C1 segment of cervical spinal cord (tissue), 14 donors: ENCODE results near the gene HILPDA.
"Not testable (repeated sequence)": the region's sequence is repeated elsewhere in the genome, so short reads cannot be mapped to it uniquely, and the experiment has no call there.

ENCODE experiments used
- DNase-seq, 14 donors: peaks; one replicate each; lab custom pipeline; 2025; lab: John Stamatoyannopoulos, UW

HILPDA gene

DNA sequence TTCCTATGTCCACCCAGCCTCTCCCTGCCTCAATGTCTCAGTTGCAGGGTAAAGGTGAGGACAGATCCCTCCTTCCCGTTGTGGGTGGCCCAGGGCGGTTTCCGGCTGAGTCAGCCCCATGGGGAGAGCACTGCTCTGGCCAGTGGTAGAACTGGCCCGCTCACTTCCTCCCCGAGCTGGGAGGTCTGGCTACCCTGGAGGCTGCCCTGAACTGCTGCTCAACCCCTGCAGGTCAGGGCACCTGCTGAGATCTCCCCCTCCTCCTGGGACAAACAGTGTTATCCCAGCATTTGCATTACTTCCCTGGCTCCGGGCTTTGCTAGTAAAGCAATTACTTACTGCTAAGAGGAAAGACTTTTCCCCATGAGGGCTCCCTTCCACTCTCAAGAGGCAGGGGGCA is 24.5 kb upstream of the HILPDA start:
- DNase-seq: no peak

DNA sequence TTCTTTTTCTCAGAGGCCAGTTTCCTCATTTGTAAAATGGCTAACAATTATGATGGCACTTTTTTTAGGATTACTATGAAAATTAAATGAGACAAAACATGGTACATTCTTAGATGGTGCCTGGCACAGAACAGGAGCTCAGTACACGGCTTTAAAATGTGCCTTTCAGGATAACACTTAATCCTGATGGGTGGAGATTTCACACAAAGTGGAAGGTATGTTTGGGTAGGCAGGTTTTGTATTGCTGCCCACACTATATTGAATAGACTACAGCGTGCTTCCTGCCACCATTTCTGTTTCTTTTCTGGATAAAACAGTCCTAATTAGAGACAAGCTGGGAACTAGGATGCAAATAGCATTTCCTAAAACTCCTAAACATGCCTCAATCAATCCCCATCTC is 23.9 kb upstream of the HILPDA start:
- DNase-seq: no peak

DNA sequence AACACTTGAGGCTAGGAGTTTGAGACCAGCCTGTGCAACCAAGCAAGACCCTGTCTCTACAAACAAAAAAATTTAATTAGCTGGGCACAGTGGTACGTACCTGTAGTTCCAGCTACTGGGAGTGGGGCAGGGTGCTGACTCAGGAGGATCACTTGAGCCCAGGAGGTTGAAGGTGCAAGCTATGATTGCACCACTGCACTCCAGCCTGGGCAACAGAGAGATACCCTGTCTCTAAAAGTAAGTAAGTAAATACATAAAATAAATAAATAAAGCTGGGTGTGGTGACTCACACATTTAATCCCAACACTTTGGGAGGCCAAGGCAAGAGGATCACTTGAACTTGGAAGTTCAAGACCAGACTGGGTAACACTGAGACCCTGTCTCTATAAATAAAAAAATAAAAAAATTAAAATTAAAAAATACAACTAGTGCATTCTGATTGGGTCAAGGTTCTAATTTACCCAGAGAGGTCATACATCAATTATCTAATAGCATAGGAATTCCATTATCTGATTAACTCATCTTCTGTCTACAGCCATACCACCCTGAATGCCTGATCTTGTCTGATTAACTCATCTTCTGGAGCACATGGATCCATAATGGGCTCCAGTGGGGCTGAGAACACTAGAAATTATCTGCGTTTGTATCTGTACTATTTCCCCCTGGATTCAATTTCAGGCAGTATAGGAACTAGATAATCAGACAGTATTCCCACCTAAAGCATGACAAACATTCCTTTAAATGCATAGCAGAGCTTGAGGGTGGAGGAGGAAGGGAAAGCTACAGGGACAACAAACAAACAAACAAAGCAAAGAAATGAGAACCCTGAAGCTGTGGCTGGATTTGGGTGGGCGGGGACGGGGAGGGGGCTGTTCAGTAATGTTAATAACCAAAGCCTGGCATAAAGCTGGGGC is 21.0 kb upstream of the HILPDA start:
- DNase-seq: no peak

DNA sequence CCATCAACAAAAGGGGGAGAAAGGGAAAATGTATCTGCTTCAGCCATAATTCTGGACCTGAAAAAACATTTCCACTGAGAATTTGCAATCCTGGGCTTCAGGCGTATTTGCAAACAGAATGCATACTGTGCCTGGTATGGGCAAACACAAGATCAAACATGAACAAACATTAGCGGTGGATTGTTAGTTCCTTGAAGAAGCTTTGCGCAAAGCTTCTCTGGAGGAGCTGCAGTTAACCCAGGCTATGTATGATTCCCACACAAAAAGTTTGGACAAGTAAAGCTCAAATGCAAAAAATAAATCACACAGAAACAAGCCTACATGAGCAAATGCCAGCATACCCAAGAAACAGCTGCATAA is 20.4 kb upstream of the HILPDA start:
- DNase-seq: no peak

DNA sequence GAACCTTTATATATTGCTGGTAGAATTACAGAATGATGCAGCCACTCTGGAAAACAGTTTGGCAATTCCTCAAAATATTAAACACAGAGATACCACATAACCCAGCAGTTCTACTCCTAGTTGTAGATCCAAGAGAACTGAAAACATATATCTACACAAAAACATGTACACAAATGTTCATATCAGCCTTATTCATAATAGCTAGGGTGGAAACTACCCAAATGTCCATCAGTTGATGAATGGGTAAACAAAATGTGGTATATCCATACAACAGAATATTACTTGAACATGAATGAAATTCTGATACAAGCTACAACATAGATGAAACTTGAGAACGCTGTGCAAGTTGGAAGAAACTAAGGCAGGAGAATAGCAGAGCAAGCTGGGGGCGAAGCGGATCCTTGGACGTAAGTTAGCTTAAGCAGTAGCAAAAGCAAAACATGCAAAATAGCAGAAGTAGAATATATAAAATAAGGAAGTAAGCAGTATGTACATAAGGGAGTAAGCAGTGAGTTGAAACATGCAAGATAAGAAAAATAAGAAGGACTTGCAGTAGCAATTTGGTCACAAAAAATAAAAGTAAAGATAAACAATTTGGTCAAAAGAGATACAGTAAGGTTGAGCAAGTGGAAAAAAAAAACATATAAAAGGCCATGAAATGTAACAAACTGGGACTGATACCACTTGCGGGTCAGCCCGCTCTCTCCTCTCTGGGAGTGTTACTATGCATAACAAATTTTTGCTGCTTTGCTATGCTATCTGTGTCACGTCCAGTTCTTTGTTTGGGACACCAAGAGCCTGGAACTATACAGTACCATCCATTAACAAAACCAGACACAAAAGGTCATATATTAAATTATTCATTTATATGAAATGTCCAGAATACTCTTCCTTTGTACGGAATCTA is 18.0 kb upstream of the HILPDA start:
- no peak for DNase-seq

DNA sequence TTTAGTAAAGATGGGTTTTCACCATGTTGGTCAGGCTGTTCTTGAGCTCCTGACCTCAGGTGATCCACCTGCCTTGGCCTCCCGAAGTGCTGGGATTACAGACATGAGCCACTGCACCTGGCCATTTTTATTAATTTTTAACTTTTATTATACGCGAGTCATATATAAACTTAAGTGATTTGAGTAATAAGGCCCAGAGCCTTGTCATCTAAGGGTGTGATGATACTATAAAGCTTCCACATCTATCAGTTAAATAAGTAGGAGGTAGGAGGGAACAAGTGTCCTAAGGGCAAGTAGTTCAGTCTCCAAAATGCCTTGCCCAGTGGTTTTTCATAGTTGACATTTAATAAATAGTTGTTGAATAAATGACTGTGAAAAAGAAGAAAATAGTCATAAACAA is 13.3 kb upstream of the HILPDA start:
- DNase-seq: no peak

DNA sequence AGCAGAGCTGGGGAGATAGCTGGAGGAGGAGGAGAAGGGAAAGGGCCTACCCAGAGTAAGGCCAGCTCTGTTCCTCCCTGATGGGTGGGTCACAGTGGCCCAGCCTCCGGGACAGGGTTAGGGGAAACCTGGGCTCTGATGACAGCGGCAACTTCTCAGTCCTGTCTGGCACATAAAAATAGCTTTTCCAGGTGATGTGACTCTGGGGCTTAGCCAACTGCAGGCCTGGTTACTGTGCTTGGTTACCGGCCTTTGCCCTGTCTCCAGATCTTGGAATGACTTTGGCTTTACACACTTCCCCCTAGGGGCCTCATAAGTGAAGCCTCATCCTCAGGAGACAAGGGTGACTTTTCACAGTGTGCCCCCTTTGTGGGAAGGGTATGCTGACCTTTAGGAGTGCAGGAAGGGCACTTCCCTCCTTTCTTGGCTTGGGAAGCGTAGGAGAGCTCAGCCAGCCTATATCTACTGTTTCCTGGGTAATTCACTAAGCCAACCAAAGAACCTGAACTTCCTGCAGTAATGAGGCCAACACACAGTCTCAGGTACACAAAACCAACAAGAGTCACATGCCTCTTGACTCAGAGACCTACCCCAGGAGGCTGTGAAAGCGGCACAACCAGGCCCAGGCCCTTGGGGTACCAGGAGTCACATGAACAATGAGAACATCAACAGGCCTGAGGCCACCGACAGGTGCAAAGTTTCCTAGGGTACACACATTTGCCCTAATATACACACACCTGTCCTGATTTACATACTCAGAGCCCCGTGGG is 11.7 kb upstream of the HILPDA start:
- no peak for DNase-seq

DNA sequence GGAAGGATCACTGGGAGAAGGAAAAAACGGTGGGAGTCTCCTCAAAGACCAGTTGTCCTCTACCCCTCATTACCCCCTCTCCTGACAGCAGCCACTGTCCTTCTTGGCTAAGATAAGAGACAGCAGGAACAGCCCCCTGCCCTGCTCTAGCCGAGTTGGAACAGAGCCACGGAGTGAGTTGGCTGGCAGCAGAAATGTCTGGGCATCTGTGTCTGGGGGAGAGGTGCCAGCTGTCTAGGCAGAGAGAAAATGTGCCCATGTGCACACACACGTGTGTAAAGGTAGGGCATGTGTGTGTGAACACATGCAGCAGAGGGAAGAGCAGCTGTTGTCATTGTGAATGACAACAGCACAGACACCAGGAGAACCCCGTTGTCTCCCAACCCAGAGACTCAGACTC is 9.4 kb upstream of the HILPDA start:
- DNase-seq: peak in 5 of 14 donors; percentile 6 to 39 (median 20)

DNA sequence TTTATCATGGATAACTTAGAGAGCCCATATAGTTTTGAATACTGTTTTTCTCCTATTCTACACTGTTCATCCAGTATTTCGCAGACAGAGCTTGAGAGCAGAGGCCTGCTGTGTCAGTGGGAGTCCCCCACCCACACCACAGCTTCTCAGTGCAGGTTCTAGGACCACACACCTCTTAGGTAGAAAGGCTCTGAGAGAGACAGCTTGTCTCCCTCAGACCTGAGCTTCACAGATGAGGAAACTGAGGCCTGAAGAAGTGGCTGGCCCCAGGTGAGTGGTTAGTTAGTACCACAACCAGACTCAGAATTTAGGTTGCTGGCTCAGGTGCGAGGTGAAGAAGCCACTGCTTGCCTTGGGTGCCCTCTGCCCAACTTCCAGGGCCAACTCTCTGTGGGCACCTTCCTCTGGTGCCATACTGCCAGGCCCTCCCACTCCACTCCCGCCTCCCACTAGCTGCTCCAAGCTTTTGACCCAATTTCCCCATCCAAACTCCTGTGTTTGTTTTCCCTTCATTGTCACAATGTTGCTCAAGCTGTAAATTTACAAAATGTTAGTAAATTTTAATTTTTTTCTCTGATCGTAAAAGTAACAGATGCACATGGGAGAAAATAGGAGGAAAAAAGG is 7.6 kb upstream of the HILPDA start:
- no peak for DNase-seq

DNA sequence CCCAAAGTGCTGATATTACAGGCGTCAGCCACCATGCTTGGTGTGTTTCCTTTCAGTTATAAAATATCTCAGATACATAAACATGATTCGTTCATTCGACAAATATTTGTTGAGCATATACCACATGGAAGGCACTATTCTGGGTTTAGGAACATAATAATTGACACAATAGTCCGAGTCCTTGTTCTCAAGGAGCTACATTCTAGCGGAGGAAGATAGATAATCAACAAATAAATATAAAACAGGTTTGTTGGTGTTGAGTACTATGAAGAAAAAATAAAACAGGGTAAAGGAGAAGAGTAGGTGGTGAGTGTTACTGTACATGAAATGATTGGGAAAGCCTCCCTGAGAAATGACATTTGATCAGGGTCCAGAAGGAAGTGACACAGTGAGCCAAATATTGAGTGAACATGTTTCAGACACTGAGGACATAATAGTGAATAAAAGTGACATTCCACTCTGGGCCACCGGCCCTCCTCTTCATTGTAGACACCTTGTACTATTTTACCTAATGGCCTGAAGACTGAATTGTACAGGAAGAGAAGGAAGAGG is 6.9 kb upstream of the HILPDA start:
- DNase-seq: no peak

DNA sequence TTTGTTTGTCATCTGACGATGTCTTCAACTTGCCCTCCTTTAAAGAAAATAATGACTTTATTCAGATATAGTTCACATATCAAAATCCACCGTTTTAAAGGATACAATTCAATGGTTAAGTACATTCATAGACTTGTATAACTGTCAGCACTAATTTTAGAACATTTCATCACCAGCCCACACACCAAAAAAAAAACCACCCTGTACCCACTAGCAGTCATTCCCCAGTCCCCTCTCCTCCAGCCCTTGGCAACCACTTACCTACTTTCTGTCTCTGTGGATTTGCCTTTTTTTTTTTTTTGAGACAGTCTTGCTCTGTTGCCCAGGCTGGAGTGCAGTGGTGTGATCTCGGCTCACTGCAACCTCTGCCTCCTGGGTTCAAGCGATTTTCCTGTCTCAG is 5.3 kb upstream of the HILPDA start:
- DNase-seq: no peak

DNA sequence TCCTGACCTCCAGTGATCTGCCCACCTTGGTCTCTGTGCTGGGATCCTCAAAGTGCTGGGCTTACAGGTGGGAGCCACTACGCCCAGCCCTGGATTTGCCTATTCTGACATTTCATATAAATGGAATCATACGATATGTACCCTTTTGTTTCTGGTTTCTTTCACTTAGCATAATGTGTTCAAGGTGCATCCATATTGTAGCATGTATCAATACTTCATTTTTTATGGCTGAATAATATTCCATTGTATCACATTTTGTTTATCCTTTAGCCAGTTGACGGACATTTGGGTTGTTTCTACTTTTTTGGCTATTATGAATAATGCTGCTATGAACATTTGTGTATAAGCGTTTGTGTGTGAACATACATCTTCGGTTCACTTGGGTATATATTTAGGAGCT is 4.8 kb upstream of the HILPDA start:
- no peak for DNase-seq

DNA sequence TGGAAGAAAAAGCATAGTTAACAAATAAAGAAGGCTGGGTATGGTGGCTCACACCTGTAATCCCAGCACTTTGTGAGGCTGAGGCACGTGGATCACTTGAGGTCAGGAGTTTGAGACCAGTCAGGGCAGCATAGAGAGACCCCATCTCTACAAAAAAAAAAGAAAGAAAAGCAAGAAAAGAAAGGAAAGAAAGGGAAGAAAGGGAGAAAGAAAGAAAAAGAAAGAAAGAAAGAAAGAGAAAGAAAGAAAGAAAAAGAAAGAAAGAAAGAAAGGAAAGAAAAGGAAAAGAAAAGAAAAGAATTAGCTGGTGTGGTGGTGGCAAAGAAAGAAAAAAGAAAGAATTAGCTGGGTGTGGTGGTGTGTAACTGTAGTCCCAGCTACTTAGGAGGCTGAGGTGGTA is 3.1 kb upstream of the HILPDA start:
- no peak for DNase-seq

DNA sequence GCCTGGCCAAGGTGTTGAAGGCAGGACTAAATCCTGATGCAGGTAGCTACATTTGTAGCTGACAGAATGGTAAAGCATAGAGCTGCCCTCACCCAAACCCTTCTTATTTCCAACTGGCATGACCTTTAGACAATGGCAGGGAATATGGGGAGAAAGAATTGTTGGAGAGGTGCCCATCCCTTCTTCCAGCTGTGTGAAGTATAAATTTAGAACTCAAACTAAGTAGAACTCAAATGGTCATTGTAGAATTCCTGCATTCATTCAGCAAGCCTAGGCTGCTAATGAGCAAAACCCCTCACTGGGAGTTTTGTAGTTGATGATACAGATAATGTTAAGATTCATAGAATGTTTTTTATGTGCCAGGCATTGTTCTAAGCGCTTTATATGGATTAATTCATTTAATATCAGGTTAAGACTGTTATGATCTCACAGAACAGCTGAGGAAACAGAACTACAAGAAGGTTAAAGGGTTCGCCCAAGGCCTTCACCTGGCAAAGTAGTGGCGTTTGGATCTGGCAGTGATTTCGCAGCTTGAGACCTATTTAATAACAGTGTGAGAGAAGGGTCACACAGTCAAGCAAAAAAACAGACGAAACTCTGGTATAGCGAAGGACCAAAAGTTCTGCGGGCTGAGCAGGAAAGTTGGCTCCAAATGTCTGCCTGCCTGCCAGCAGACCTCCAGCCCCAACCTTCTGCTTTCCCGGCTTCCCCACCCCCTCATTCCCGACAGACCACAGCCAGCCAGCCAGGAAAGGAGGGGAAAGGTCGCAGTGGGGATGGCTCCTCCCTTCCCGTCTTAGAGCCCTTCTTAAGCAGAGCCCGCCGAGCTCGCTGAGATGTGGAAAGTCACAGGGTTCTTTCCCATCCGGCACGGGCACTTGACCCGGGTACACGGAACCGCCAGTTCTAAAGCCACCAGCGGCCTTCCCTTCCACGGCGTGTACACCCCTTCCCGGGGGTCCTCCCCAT is 1.6 kb upstream of the HILPDA start:
- peak in 11 of 14 donors; percentile 14 to 87 (median 52) for DNase-seq

DNA sequence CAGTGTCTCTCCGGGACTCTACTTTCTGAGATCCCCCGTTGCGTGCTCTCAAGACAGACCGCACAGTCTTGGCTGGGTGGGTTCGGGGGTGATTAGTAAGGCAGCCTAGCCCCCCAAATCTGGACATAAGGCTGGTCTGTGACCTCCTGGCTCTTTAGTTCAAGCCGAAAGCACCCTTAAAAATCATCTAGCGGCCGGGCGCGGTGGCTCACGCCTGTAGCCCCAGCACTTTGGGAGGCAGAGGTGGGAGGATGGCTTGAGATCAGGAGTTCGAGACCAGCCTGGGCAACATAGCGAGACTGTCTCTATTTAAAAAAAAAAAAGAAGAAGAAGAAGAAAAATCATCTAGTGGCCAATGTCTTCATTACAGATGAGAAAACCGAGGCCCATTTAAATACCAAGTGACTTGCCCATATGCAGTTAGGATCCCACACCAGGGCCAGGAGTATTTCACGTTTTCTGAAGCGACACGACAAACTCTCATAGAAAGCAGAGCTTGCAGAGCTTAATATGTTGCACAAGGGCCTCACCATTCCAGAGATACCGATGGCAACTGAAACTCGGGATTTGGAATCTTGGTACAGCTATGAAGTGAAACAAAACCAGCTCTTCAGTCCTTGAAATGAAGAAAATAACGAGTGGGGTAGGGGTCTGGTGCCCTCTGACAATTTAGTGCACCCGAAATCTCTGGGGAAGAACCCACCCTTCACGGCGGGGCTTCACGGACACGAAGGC is 703 bp upstream of the HILPDA start:
- no peak for DNase-seq

DNA sequence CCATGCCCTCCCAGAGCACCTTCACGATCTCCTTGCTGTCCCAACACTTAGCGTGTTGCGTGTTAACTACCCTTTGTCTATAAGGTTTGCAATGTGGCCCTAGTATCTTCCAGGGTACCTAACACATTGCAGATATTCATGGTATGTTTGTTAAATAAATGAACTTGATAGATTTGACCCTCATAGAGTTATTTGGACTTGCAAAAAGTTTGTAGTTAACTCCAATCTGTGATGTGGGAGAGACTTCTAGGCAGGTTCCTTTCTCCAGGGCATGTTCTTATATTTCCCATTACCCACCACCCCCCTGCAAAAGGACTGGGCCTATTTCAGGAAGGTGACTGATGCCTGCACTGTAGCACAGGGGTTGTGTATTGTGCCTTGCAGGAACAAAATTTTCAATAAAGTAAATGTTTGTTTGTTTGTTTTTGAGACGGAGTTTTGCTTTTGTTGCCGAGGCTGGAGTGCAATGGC is 612 bp downstream of the HILPDA start:
- DNase-seq: no peak

DNA sequence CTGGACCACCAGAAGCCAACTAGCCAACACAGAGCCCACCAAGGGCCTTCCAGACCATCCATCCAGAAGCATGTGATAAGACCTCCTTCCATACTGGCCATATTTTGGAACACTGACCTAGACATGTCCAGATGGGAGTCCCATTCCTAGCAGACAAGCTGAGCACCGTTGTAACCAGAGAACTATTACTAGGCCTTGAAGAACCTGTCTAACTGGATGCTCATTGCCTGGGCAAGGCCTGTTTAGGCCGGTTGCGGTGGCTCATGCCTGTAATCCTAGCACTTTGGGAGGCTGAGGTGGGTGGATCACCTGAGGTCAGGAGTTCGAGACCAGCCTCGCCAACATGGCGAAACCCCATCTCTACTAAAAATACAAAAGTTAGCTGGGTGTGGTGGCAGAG is 1.7 kb downstream of the HILPDA start:
- not testable (repeated sequence) for DNase-seq

DNA sequence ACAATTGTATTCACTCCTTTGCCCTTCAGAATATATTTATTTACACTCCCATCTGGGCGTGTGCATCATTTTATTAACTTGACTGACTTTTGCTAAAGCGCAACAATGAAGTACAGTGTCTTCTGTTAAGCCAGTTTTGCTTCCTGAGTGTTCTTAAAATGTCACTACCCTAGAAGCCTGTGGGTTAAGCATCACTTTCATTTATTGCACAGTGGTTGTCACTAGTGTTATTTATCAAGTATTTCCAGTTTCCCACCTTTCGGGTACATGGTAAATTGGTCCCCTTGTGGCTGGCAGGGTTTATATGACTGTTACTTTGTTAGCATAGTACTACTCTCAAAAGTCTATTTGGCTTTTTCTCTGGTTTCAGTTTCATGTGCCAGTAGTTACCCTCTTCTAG is 3.3 kb downstream of the HILPDA start:
- DNase-seq: no peak

DNA sequence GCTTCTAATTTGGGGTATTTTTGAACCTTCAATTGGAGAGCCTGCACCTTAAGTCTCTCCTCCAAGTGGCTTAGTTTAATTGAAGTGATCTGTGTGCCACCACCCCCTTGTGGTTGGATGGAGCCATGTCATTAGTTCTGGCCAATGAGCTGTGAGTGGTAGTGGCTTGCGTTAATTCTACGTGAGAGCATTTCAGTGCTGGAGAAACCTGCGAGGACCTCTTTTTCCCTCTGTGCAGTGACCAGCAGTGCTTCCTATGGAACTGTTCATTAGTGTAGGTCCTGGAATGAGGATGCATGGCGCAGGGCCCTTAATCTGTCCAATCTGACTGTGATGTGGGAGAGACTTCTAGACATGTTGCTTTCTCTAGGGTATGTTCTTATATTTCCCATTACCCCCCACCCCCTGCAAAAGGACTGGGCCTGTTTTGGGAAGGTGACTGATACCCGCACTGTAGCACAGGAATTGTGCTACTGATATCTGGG is 3.8 kb downstream of the HILPDA start:
- peak in 9 of 14 donors; percentile 21 to 49 (median 35) for DNase-seq
